Epithelial cell of prostate (primary cell): ENCODE measurements around the gene CCDC92.

ENCODE experiments used
- DNase-seq: peaks from one replicate; pipeline ENCODE4 v3.0.0-alpha.2; 2011; ENCODE audit warnings: low read depth, low spot score
- H3K27ac ChIP-seq: fragments of 450-650 bp; 2 replicates; pipeline ENCODE4 v1.5.1; 2017; ENCODE audit warnings: mild to moderate bottlenecking

The CCDC92 gene

GRCh38 chr12:123938679-123939480 lies 33.8 kb downstream of the CCDC92 start:
- H3K27ac ChIP-seq: no peak overlapping the region
- no peak for DNase-seq

GRCh38 chr12:123937707-123938591 lies 34.7 kb downstream of the CCDC92 start:
- no peak for DNase-seq
- no peak overlapping the region for H3K27ac ChIP-seq

GRCh38 chr12:123936956-123937706 lies 35.5 kb downstream of the CCDC92 start:
- no peak for DNase-seq
- H3K27ac ChIP-seq: no peak overlapping the region

GRCh38 chr12:123936471-123936870 lies 36.2 kb downstream of the CCDC92 start:
- DNase-seq: no peak
- H3K27ac ChIP-seq: no peak overlapping the region

GRCh38 chr12:123935956-123936355 lies 36.7 kb downstream of the CCDC92 start:
- no peak overlapping the region for H3K27ac ChIP-seq
- DNase-seq: no peak

GRCh38 chr12:123934829-123935228 lies 37.8 kb downstream of the CCDC92 start:
- no peak for DNase-seq

GRCh38 chr12:123934016-123934620 lies 38.5 kb downstream of the CCDC92 start:
- no peak overlapping the region for H3K27ac ChIP-seq
- no peak for DNase-seq

More at GRCh38 chr12:123934829-123935228, 37.8 kb downstream of the CCDC92 start:
- no peak overlapping the region for H3K27ac ChIP-seq

GRCh38 chr12:123933214-123933613 lies 39.4 kb downstream of the CCDC92 start:
- no peak overlapping the region for H3K27ac ChIP-seq
- DNase-seq: no peak

- no peak for DNase-seq
- H3K27ac ChIP-seq: no peak overlapping the region
These were observed 40.8 kb downstream of the CCDC92 start for GRCh38 chr12:123931686-123932321.

GRCh38 chr12:123929946-123930583 lies 42.6 kb downstream of the CCDC92 start:
- no peak overlapping the region for H3K27ac ChIP-seq
- no peak for DNase-seq

GRCh38 chr12:123928897-123929296 lies 43.7 kb downstream of the CCDC92 start:
- no peak for DNase-seq
- no peak overlapping the region for H3K27ac ChIP-seq

GRCh38 chr12:123928274-123928865 lies 44.3 kb downstream of the CCDC92 start:
- no peak overlapping the region for H3K27ac ChIP-seq
- DNase-seq: no peak

GRCh38 chr12:123924539-123924938 lies 48.1 kb downstream of the CCDC92 start:
- H3K27ac ChIP-seq: no peak overlapping the region
- no peak for DNase-seq

- no peak overlapping the region for H3K27ac ChIP-seq
- no peak for DNase-seq
These were observed 48.7 kb downstream of the CCDC92 start for GRCh38 chr12:123923927-123924326.

- DNase-seq: no peak
- no peak overlapping the region for H3K27ac ChIP-seq
These were observed 49.6 kb downstream of the CCDC92 start for GRCh38 chr12:123923038-123923437.

GRCh38 chr12:123919980-123920360 lies 52.7 kb downstream of the CCDC92 start:
- DNase-seq: no peak
- H3K27ac ChIP-seq: no peak overlapping the region

GRCh38 chr12:123917337-123917850 lies 55.2 kb downstream of the CCDC92 start:
- DNase-seq: no peak
- H3K27ac ChIP-seq: no peak overlapping the region

GRCh38 chr12:123916729-123917128 lies 55.9 kb downstream of the CCDC92 start:
- no peak for DNase-seq
- no peak overlapping the region for H3K27ac ChIP-seq
